Dermis blood vessel endothelial cell (primary cell): ENCODE measurements around the gene NEIL1. TPM values are rescaled to one million over a fixed set of nuclear protein-coding genes. Genes with fewer than 3 reads are reported as not detected.
"Not testable (repeated sequence)": the region's sequence is repeated elsewhere in the genome, so short reads cannot be mapped to it uniquely, and the experiment has no call there.

Source experiments
- DNase-seq: peaks from one replicate; pipeline ENCODE4 v3.0.0; 2010
- total RNA-seq: library from RNA; depleted of rRNA; stranded (reverse); fragments of >200 nt; gene quantifications from 2 replicates; pipeline ENCODE4 v1.2.3, GENCODE V29; 2014

NEIL1 gene
- total RNA-seq, 1 donor from 2014 or later: 35.6 TPM

- not testable (repeated sequence) for DNase-seq
Measured at GRCh38 chr15:75333654-75334419, 13.0 kb upstream of the NEIL1 start.

DNA sequence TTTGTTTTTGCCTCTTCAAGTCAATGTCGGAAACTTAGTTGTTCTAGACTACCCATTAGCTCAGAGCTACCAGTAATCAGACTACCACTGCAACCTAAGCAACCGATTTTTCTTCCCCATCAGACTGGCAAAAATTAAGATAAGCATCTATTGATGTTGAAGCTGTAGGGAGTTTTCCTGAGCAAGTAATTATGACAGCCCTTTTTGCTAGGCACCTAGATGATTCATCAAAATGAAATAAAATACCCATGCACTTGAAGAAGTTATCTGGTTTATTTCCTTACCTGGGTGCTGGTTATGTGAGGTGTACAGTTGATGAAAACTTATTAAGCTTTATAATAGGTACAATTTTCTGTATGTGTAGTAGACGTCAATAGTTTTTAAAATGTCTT, 11.5 kb upstream of the NEIL1 start:
- no peak for DNase-seq

GRCh38 chr15:75335705-75336355, 11.0 kb upstream of the NEIL1 start, which contains the start of gene COMMD4:
Gene COMMD4 (plus strand): TSS chr15:75336063. CDS start chr15:75336090, 27 bp downstream.
- peak; percentile 95 for DNase-seq

- DNase-seq: no peak
Measured at GRCh38 chr15:75338661-75339240, 8.1 kb upstream of the NEIL1 start.

GRCh38 chr15:75339531-75340240, 7.2 kb upstream of the NEIL1 start:
- no peak for DNase-seq

DNA sequence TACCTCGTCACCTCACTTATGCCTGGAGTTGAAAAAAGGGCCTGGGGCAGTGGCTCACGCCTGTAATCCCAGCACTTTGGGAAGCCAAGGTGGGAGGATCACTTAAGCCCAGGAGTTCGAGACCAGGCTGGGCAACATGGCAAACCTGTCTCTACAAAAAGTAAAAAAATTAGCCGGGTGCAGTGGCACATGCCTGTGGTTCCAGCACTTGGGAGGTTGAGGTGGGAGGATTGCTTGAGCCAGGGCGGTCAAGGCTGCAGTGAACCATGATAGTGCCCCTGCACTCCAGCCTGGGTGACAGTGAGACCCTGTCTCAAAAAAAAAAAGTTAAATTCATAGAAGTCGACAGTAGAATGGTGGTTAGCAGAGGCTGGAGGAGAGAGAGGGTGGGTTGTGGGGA, 4.6 kb upstream of the NEIL1 start:
- no peak for DNase-seq

DNA sequence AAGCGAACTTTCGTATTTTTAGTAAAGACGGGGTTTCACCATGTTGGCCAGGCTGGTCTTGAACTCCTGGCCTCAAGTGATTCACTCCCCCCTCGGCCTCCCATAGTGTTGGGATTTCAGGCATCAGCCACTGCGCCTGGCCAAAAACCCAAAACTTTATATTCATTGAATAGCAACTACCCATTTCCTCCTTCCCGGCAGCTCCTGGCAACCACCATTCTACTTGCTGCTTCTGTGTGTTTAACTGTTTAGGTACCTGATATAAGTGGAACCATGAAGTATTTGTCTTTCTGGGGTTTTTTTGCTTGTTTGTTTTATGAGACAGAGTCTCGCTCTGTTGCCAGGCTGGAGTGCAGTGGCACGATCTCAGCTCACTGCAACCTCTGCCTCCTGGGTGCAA, 2.9 kb upstream of the NEIL1 start:
- peak; percentile 24 for DNase-seq

- DNase-seq: peak; percentile 39
Measured at GRCh38 chr15:75347222-75348033, 589 bp downstream of the NEIL1 start.

DNA sequence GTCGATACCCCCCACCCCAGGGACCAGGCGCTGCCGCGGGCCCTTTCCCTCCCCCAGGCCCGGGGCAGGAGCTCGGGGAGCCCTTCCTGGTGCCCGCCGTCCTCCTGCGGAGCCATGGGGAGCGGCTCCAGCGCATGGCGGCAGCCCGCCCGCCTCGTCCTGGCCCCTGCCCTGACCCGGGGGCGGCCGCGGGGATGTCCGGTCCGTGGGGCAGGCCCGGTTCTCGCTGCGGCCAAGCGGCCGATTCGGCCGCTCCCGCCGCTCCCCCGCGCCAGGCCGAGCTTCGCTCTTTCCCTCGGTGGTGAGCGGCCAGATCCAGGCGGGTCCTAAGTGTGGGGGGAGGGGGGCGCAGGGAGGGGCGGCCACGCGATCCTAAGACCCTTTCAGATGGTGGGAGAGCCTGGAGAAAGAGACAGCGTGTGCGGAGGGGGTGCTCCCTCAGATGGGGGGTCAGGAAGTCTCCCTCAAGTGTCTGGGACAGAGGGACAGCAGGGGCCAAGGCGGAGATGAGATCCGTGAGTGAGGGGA, 1.3 kb downstream of the NEIL1 start:
- no peak for DNase-seq

DNA sequence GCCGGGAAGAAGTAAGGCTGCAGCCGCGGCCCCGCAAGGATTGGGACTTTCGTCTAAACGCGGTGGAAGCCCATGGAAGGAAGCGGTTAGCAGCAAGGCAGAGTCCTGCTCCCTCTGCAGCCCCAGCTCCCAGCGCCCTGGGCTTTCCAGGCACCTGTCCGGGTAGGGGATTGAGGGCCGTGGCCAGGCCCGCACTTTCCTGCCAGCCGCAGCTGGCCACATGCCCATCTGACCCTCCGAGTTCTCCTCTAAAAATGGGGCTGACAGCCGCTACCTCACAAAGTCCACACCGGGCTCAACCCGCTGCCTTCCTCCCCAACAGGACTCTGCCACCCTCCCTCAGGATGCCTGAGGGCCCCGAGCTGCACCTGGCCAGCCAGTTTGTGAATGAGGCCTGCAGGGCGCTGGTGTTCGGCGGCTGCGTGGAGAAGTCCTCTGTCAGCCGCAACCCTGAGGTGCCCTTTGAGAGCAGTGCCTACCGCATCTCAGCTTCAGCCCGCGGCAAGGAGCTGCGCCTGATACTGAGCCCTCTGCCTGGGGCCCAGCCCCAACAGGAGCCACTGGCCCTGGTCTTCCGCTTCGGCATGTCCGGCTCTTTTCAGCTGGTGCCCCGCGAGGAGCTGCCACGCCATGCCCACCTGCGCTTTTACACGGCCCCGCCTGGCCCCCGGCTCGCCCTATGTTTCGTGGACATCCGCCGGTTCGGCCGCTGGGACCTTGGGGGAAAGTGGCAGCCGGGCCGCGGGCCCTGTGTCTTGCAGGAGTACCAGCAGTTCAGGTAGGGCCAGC, 1.9 kb downstream of the NEIL1 start:
- peak; percentile 22 for DNase-seq

DNA sequence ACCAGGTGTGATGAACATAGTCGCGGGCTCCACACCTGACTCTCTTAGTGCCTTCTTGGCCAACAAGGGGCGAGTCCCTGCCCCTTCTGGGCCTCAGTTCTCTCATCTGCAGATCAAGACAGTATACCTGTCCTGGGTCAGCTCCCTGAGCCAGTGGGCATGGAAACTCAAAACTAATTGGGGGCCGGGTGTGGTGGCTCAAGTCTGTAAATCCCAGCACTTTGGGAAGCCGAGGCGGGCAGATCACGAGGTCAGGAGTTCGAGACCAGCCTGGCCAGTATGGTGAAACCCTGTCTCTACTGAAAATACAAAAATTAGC, 2.5 kb downstream of the NEIL1 start:
- DNase-seq: not testable (repeated sequence)

DNA sequence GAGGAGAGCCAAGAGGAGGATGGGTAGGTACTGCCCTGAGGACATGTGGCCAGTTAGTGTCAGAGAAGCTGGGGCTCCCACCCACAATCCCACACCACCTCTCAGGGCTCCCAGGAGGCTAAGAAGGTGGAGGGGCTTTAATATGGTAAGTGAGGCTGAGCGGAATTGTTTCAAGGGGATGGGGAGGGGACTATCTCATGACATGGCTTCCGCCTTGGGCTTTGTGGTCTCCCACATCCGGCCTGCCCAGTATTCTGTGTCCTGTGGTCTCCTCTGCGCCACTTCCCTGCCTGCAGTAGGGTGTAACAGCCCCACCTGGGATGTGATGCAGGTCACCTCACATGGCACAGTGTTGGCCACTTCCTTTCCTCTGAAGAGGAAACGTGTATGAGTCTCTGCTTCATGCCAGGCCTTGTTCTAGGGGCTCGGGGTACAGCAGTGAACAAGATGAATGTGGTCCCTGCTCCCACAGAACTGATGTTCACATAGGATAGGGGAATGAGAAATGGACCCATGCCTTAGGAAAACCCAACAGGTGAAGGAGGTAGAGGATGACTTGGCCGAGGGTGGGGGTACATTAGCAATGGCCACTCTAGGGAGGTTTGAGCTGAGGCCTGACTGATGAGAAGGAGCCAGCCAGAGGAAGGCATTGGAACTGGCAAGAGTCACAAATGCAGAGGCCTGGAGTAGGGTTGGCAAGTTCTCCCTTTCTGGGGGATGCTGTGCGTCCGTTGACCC, 3.2 kb downstream of the NEIL1 start:
- no peak for DNase-seq

DNA sequence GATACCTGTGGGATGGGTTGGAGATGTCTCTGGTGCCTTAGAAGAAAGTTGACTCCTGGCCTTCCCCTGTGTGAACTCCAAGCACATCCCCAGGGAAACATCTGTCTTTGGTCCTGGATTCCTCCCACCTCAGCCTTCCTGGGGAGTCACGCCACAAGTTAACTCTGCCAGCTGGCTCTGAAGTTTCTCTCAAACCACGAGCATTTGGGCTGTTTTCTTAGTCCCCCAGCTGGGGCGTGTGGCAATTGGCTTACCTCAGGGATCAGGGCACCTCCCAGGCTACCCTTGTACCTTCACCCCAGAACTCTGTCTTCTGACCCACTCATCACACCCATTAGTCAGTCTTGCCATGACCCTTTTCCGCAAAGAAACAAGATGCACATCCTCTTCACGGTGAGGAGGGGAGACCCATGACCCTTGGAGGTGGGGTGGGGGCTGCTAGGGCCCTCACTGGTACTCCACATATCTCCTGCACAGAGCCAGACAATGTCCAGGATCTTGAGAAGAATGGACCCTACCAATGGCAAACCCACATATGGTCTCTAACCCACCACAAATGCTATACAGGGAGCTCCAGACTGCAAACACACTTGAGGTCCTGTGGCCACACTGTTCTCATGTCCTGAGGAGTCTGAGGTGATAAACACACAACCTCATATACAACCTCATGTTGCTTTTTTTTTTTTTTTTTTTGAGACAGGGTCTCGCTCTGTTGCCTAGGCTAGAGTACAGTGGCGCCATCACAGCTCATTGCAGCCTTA, 3.9 kb downstream of the NEIL1 start:
- DNase-seq: no peak

DNA sequence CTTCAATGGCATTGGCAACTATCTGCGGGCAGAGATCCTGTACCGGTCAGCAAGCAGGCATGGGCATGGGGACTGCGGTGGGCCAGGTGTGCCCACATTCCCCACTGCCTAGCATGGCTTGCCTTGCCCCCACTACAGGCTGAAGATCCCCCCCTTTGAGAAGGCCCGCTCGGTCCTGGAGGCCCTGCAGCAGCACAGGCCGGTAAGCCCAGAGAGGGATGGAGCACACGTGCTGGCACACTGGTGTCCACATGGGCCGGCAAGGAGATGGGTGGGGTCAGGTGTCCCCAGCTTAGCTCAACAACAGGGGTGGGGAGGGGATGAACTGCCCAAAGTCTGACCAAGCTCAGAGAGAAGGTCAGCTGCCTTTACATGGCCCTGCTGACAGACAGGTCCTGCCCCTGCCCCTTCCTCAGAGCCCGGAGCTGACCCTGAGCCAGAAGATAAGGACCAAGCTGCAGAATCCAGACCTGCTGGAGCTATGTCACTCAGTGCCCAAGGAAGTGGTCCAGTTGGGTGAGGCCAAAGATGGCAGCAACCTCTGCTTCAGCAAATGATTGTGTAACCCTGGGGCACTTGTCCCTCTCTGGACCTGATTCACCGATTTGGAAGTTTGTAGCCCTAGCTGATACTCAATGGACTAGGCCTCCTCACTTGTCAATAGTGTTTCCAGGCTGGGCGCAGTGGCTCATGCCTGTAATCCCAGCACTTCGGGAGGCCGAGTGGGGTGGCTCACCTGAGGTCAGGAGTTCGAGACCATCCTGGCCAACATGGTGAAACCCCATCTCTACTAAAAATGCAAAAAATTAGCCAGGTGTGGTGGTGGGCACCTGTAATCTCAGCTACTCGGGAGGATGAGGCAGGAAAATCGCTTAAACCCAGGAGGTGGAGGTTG, 5.6 kb downstream of the NEIL1 start:
- no peak for DNase-seq

DNA sequence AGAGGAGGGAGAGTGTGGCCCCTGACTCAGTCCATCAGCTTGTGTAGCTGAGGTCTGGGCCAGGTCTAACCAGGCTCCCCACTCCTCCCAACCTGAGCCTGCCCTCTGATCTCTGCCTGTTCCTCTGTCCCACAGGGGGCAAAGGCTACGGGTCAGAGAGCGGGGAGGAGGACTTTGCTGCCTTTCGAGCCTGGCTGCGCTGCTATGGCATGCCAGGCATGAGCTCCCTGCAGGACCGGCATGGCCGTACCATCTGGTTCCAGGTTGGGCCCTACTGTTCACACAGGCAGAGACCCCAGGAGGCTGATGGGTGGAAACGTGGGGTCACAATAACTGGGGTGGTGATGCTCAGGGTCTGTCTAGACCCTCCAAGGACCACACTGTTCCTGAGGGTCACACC, 6.8 kb downstream of the NEIL1 start:
- DNase-seq: no peak

GRCh38 chr15:75354454-75354853, 7.6 kb downstream of the NEIL1 start:
- no peak for DNase-seq

- no peak for DNase-seq
Measured at GRCh38 chr15:75355369-75355768, 8.5 kb downstream of the NEIL1 start.

- no peak for DNase-seq
Measured at GRCh38 chr15:75356006-75356405, 9.2 kb downstream of the NEIL1 start.

- no peak for DNase-seq
Measured at GRCh38 chr15:75356517-75356916, 9.7 kb downstream of the NEIL1 start.
